Stimulated activated CD4-positive, alpha-beta T cell treated with anti-CD3 and anti-CD28 coated beads, Interleukin-2, amount 100 ng/mL, for 4 hours (primary cell): ENCODE data around the gene INSR.
"Not testable (repeated sequence)": the region's sequence is repeated elsewhere in the genome, so short reads cannot be mapped to it uniquely, and the experiment has no call there.

ENCODE experiments used
- DNase-seq: peaks from one replicate; pipeline ENCODE4 v3.0.0-alpha.2; 2020; ENCODE audit warnings: low read depth

INSR gene

DNA sequence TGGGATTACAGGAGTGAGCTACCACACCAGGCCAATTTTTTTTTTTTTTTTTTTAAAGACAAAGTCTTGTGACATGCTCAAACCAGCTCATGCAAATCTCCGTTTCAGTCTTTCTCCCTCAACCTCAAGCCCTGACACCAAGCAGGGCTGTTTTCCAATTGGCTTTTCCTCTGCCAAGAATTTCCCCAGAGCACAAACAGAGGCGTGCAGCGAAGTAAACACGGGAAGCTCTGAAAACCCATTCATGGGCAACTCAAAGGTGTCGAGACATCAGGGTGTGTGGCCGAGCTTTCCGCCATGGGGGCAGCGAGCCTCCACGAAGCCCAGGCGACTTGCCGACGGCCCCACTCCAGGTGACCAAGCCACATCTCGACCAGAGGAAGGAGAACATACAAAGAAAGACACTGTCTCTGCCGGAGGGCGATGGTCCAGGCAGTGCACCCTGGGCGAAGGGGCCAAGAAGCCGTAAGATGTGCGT lies 70.0 kb downstream of the INSR start:
- DNase-seq, result no peak

DNA sequence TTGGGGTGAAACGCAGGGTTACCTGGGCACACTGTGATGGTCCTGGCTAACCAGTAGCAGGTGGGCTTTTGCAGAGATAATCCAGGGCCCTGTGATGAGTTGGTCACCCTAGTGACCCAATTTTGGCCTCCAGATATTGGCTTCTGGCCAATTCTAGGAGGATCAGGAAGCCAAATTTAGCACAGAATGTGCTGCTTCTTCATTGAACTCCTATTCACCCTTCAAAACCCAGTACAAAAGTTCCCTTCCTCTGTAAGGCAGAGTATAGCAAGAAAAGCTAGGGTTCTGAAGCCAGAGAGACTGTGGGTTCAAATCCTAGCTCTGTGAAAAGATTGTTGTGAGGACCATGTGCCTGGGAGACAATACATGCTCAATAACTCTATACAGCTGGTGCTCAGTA lies 70.8 kb downstream of the INSR start:
- DNase-seq, result no peak

DNA sequence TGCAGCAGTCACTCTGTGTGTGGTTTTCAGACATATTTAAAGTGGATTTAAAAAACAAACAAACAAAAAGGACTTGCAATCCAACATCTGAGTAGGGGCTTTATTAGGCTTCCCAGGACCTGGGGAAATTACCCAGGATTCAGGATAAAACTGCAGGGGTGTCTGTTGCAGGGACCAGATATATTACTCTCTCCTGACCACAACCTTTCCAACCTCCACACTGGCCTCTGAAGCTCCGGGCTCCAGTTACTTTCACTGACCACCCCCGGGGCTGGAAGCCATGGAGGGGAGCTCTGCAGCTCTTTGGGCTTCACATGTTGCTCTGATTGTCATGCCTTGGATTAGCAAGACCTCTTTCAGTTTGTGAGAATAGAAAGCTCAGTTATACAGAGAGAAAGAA lies 75.2 kb downstream of the INSR start:
- no peak for DNase-seq

DNA sequence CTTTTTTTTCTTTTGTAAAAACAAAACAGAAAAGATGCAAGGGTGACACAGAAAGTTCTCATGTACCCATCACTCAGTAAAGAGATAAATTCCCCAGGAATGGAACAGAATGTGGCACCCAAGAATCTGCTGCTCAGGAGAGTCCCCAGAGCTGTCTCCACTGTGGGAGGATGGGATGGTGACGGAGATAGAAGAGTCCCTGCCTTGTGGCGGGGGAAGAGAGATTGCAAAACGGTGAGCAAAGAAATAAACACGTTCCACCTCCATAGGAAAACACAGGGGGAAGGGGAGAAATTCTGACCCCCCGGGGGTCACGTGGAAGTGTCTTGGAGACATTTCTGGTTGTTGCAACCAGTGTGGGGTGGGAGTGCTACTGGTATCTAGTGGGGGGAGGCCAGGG lies 76.4 kb downstream of the INSR start:
- no peak for DNase-seq

DNA sequence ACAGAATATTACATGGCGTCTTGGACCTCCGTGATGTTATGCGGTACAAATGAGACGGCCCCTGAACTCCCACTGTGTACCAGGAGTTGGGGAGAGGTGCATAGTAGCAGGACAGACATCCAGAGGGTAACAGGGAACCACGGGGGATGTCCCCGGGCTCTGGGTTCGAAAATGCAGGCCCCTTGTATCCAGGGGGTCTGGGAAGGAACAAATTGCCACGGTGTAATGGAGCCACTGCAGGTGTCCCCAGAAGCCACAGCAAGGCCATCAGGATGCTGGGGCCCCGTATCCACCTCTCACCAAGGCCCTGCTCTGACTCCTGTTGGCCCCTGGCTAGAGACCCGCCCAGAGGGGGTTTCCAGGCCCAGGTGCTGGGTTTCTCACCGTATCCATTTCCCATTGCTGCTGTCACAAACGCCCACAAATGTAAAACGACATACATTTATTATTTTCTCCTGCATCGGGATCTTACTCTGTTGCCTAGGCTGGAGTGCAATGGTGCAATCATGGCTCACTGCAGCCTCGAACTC lies 77.8 kb downstream of the INSR start:
- no peak for DNase-seq

DNA sequence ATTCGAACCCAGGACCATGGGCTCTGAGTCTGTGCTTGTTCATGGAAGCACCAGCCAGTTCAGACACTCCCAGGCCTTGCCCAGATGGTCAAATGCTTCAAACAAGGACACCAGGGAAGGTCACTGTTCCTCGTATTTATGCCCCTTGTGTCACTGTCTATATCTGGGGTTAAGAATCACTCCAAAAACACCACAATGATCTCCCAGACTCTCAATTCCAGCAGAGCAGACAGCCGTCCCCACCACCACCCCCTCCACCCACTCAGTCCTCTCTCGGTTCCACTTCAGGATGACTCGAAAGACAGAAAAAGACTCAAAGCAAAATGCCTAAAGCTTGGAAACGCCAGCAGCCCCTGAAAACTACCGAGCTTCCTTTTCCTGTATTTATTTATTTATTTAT lies 79.0 kb downstream of the INSR start:
- DNase-seq, result no peak

DNA sequence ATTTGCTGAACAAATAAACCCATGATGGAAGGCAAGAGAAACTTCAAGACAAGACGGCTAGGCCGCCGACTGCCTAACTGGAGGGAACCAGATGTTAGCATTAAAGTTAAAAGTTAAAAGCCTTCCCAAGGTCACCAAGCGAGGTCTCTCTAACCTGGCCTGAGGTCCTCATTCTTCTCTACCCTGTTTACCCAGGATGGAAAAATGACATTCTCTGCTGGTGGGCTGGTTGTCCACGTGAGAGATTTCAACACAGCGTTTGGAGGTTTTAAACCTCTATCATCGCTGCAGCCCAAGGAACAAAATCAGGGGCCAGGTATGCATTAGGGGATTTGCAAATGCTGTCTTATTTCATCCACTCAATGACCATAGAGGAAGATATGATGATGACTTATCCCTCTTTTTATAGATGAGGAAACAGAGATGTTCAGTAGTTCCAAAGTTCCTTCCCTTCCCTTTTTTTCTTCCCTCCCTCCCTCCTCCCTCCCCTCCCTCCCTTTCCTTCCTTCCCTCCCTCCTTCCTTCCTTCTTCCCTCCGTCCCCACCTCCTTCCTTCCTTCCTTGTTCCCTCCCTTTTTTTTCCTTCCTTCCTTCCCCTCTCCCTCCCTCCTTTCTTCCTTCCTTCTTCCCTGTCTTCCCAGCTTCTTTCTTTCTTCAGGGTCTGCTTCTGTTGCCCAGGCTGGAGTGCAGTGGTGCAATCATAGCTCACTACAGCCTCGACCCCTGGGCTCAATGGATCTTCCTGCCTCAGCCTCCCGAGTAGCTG lies 79.7 kb downstream of the INSR start:
- no peak for DNase-seq

DNA sequence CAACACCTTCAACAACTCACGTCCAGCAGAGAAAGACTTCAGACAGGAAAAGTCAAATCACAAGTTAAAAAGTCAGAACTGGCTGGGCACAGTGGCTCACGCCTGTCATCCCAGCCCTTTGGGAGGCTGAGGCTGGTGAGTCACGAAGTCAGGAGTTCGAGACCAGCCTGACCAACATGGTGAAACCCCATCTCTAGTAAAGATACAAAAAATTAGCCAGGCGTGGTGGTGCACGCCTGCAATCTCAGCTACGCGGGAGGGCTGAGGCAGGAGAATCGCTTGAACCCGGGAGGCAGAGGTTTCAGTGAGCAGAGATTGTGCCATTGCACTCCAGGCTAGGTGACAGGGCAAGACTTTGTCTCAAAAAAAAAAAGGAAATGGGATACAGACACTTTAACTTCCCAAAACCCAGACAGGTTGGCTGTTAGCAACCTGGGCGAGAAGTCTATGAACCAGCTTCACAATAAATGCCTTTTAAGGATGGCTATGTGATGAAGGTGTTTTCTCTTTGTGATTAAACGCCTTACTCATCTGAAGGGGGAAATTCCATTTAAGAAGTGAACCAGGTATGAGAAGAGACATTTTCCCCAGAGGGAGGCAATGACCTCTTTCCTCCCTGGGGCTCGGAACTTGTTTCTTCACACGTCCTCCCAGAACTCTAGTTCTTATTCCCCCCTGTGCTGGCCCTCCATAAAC lies 80.4 kb downstream of the INSR start:
- no peak for DNase-seq

DNA sequence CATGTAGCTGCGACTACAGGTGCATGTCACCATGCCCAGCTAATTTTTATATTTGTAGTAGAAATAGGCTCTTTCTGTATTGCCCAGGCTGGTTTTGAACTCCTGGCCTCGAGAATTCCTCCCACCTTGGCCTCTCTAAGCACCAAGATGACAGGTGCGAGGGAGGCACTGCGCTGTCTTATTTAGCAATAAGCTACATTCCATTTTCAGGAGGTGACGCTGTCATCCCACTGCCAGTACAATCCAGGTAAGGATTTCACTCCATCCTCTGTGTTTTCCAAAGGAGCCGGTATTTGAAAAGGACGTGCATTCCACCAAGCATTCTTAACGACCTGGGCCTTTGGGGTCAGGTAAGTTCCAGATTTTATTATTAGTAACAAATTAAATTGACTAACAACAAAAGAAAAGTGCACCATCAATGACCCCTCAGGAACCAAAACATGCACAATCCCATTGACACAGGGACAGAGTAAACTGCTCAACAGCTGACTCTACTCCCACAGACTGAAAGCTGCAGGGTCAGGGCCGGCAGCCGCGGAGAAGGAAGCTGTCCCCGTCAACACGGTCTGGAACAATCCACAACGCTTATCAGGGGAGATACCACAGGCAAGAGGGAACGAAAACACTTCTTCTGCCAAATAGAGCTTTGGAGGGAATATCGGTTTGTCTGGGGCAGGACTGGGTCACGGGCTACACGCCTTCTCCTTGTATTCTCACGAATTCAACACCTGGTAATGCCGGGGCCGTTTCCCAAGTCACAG lies 82.8 kb downstream of the INSR start:
- no peak for DNase-seq

DNA sequence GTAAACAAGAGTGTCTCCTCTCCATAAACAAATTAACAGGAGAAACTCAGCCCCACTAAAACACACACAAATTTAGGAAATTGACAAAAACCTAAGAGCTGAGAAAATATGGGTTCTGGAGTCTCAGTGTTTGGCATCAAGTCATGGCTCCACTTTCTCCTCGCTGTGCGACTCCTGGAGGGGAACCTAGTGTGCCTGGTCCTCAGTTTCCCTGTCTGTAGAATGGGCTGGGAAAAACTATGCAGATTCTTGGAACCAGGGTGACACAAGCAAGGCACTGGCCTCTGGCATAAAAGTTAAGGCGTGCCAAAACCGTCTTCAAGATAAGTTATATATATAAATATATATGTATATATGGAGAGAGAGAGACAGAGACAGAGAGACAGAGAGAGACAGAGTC lies 83.9 kb downstream of the INSR start:
- DNase-seq, result no peak

DNA sequence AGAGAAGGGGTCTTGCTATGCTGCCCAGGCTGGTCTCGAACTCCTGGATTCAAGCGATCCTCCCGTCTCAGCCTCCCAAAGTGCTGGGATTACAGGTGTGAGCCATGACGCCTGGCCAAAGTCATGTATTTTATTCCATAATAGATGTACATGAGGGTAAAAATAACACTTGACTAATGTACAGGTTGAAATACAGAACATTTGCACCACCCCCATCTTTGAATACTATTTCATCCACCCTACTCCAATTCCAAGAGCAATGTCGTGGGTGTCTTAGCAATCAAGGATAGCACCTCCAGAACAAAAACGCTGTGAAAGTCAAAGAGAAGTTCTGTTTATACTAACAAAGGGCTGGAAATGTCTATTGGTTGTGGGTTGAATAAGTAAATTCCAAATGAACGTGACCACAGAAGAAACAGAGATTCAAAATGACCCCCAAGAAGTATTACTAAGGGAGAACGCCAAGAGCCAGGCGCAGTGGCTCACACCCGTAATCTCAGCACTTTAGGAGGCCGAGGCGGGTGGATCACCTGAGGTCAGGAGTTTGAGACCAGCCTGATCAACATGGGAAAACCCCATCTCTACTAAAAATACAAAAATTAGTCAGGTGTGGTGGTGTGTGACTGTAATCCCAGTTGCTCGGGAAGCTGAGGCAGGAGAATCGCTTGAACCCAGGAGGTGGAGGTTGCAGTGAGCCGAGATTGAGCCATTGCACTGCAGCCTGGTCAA lies 84.5 kb downstream of the INSR start:
- DNase-seq, result not testable (repeated sequence)

DNA sequence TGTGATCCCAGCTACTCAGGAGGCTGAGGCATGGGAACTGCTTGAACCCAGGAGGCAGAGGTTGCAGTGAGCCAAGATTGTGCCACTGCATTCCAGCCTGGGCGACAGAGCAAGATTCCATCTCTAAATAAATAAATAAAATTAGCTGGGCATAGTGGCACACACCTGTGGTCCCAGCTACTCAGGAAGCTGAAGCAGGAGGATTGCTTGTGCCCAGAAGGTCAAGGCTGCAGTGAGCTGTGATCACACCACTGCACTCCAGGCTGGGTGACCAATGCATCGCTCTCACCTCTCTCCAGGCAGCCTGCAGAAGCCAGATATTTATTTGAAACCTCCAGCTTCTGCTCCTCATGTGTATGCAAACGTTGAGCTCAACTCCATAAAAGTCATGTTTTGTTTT lies 85.2 kb downstream of the INSR start:
- not testable (repeated sequence) for DNase-seq

DNA sequence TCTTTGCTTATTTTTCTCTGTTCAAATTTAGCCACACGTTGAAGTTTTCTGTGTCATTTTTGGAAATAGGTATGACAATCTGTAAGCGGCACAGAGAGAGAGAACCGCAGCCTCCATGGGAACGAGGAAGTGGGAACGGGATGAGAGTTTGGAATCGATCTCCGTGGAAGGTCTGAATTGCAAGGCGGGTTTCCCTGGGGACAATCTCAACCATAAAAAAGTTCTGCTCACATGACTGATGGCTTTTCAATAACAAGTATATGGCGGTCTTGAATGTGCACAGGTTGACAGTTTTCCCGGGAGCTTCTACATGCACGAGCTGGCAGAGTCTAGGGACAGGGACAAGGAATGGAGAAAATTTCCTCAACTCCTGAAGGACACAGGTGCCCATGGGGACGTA lies 90.9 kb downstream of the INSR start:
- DNase-seq, result no peak

DNA sequence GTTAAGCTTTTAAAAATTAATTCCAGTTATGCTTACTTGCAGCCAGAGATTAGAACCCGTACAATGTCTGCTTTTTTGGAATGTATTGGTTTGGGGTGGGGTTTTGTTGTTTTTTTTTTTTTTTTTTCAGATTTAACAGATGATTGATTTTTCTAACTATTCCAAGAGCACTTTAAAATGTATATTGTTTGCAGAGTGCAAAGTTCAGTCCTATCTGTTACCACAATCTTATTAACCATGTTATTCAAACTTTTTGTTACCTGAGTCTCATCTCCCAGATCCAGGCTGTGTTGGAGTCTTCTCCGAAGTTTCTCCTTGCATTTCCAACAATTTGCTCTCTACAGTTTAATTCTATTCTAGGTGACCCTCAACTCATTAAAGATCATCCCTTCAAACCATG lies 91.3 kb downstream of the INSR start:
- no peak for DNase-seq

DNA sequence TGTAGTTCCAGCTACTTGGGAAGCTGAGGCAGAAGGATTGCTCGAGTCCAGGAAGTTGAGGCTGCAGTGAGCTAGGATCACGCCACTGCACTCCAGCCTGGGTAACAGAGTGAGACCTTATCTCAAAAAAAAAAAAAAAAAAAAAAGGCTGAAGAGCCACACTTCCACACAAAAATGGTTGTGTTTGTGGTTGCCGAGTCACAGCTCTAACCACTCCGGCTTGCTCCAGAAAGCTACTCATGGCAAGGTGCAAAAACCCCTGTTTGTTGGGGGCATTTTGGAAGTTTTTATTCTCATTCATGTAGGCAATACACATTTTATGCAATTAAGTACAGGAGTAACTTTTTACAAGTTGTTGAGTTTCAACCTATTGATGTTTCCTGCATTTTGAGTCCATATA lies 93.5 kb downstream of the INSR start:
- DNase-seq, result no peak

DNA sequence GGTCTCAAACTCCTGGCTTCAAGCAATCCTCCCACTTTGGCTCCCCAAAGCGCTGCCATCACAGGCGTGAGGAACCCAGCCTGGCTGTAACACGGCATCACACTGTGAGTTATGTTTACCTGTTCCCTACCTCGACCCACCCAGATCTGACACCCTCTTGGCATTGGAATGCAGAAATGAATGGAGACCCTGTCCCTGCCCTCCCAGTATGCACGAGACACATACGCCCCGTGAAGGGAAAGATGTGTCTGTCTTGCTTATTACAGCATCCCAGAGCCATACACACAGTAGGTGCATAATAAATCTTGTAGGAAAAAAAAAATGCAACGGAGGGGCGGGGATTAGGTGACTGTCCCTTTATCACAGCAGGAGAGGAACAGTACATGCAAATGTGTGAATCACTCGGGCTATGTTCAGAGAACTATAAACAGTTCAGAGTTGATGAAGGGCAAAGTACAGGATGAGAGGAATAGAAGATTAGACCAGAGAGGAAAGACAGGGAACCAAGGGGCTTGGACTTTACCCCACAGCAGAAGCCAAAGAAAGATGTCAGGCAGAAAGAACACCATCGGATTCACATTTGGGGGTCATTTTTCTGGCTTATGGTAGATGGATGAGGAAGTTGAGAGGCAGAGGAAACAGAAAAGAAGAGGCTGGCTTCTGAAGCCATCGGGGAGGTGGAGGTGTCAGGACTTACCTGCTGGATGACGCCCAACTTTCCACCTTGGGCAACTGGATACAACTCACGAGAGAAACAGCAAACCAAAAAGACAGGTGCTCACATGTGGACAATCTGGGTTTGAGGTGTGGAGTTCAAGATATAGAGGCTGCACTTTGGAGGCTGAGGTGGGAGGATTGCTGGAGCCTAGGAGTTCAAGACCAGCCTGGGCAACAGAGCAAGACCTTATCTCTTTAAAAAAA lies 94.3 kb downstream of the INSR start:
- DNase-seq, result no peak

DNA sequence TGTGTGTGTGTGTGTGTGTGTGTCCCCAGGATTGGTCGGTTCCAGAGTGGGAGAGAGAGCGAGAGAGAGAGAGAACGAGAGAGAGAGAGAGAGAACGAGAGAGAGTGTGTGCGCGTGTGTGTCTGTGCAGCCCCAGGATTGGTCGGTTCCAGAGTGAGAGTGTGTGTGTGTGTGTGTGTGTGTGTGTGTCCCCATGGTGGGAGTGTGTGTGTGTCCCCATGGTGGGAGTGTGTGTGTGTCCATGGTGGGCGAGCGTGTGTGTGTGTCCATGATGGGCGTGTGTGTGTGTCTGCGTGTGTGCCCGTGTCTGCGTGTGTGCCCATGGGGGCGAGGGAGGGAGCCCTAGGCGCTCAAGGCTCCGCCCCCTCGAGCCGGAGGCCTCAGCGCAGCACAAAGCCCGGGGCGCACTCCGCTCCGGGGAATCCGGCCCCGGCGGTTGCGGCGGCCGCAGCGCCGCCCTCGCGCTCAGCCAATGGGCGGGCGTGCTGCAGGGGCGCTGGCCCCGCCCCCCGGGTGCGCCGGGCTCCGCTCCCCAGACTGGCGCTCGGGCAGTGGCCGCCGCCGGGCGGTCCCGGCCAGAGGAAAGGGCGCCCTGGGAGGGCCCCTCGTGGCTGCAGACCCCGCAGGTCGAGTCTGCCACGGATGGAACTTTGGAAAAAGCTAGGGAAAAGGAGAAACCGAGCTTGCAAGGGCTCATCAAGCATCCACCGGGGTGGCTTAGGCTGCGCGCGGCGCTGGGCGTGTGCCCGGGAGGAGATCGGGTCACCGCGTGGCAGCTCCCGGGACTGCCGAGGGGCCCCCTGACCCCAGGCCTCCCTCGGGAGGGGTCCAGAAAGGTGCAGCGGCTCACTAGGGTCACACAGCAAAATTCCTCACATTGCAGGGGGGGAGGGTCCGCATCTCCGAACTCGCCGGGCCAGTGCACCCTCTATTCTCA lies 96.2 kb downstream of the INSR start:
- DNase-seq, result peak; percentile 84

DNA sequence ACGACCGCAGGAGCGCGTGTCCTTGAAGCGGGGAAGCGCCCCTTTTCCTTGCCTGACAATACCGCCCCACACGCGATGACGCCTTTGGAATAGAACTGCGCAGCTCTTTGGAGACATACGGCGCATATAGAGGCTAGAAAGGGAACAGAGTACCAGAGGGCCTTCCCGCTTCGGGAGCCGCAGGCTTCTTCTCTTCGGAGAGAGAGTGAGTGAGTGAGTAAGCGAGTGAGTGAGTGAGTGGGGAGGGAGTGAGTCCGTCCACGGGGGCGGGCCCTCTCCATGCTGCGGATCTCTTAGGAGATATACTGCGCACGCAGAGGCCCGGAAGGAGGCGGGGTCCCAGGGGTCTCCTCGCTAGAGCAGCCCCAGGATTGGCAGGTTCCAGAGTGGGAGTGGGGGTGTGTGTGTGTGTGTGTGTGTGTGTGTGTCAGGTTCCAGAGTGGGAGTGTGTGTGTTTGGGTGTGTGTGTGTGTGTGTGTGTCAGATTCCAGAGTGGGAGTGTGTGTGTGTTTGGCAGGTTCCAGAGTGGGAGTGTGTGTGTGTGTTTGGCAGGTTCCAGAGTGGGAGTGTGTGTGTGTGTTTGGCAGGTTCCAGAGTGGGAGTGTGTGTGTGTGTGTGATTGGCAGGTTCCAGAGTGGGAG lies 97.0 kb downstream of the INSR start:
- DNase-seq, result peak; percentile 90

DNA sequence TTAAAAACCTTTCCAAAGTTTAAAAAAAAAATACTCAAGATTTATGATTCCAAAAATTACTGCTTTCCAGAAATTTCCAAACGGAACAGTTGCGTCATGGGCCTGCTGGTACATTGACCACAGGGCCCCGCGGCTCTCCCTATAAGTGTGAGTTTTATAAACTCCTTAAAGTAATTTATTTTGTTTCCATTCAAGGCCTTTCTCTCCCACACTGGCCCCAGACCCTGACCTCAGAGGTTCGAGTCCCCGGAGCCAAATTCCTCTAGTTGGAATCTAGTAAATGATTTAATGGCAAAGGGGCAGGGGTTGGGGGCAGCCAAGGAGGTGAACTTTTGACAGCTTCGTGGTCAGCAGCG lies 97.5 kb downstream of the INSR start:
- no peak for DNase-seq
